IMR-90 (cell line): ENCODE results near the gene SOWAHB.

ENCODE experiments used
- CTCF ChIP-seq: conservative IDR thresholded peaks from 2 replicates; pipeline ENCODE4 v1.5.1; 2012; ENCODE audit warnings: mild to moderate bottlenecking, low read depth, low read length, improper control_type of control experiment
- ELK1 ChIP-seq: fragments of 150-350 bp; IDR thresholded peaks from 2 replicates; pipeline ENCODE4 v1.6.1; 2016; ENCODE audit warnings: low read depth, mild to moderate bottlenecking, low read length, moderate library complexity, borderline replicate concordance
- RCOR1 ChIP-seq: IDR thresholded peaks from 2 replicates; pipeline ENCODE4 v1.6.1; 2012; ENCODE audit warnings: mild to moderate bottlenecking, low read length, improper control_type of control experiment; ENCODE audit not compliant: insufficient replicate concordance

GRCh38 chr4:76947369-76947768 lies 49.4 kb upstream of the SOWAHB start:
- TF ChIP-seq CTCF (no peak), RCOR1 (no peak), ELK1 (no peak)
